Stimulated activated CD4-positive, alpha-beta T cell treated with anti-CD3 and anti-CD28 coated beads, Interleukin-4, amount 100 ng/mL, for 24 hours (primary cell): ENCODE data around the gene FOXE1.

Experiments used
- DNase-seq: peaks from one replicate; pipeline ENCODE4 v3.0.0-alpha.2; 2020

The FOXE1 gene

DNA sequence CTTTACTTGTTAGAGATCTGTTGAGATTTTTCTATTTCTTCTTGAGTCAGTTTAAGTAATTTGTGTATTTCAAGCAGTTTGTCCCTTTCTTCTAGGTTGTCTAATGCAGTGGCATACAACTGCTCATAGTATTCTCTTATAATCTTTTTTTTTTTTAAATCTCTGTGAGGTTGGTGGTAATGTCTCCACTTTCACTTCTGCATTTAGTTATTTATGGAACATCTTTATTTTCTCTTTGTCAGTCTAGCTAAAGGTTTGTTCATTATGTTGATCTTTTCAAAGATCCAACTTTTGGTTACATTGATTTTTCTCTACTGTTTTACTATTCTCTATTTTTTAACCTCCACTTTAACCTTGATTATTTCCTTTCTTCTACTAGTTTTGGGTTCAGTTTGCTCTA lies 13.8 kb downstream of the FOXE1 start:
- no peak for DNase-seq

DNA sequence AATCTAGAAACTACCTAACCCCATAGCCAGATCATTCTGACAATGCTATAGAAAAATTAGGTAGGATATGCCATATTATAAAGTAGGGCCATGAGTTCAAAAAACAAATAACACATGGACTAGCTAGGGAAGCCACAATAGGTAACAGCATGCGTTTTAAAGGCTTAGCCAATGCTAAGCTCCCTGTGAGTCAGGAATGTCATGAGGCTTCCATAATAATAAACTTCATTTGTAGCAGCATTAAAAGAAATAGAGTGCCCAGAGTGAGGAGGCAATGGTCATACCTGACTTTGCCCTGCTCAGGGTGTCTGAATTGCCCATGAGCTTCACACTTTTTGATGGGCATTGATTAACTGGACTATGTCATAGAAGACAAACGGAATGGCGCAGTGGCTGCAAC lies 15.8 kb downstream of the FOXE1 start:
- DNase-seq, result no peak

DNA sequence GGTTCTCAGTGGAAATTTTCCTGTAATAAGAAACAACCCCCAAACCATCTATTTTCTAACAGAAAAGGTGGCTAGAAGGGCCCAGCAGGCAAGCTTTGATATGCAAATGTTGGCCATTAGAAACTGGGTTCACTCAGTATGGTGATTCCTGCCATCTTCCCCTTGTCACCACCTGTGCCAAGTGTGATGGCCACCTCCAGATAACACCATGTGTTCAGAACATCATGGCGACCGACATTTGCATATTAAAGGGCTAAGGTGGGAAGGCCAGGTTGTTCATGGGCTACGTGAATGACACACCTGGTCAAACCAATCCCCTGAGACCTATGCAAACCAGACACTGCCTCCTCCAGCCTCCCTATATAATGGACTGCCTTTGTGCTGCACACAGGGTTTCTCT lies 20.4 kb downstream of the FOXE1 start:
- no peak for DNase-seq

- no peak for DNase-seq
These were observed 20.9 kb downstream of the FOXE1 start for GRCh38 chr9:97873882-97874281.

- DNase-seq, result no peak
These were observed 21.6 kb downstream of the FOXE1 start for GRCh38 chr9:97874624-97875023.

DNA sequence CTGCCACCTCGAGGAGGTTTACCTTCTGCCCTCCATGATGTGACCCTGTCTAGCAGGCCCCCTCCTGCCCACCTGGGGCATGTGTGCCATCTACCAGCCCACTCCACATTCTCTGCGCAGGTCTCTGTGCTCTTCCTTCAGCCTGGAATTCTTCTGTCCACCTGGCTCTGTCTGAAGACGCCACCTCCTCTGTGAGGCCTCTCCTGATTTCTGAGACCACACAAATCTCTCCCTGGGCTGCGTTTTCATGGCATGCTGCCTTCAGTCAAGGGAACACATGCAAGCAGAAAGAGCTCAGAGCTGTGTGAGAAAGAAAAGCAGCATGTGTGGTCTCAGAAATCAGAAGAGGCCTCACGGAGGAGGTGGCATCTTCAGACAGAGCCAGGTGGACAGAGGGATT lies 22.1 kb downstream of the FOXE1 start:
- no peak for DNase-seq

DNA sequence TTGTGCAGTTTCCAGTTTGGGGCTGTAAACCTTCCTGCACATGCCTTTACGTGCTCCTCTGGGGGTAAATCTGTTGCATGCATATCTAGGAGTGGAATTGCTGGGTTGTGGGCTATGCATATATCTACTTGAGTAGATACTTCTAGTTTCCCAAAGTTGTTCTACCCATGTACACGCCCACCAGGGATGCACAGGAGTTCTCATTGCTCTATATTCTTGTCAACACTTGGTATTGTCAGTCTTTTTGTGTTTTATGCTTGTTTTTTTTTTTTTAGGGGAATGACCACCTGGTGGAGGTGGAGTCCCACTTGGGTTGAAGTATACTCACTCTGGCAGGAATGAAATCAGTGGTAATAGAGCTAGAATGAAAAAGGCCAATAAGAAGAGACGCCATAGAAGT lies 23.0 kb downstream of the FOXE1 start:
- no peak for DNase-seq

- DNase-seq, result no peak
These were observed 27.3 kb downstream of the FOXE1 start for GRCh38 chr9:97880336-97880735.

GRCh38 chr9:97889941-97890887 lies 37.2 kb downstream of the FOXE1 start:
- peak; percentile 72 for DNase-seq

DNA sequence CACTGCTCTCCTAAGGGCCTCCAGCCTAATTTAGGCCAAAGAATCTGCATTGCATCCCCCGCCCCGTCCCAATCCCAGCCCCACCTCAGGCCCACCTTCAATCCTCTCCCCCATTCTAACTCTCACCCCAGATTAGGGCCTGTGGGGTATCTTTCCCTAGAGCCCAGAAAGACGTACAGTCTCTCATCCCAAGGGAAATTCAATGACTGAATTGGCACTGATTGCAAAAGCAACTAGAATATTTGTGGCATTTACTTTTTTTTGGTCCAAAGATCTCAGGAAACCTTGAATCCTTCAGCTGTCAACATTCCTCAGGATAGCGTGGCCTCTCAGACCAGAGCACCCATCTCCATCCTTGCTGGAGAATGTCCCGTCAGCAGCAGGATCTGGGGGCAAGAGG lies 38.7 kb downstream of the FOXE1 start:
- DNase-seq, result no peak

GRCh38 chr9:97892421-97892820 lies 39.4 kb downstream of the FOXE1 start:
- DNase-seq, result no peak

DNA sequence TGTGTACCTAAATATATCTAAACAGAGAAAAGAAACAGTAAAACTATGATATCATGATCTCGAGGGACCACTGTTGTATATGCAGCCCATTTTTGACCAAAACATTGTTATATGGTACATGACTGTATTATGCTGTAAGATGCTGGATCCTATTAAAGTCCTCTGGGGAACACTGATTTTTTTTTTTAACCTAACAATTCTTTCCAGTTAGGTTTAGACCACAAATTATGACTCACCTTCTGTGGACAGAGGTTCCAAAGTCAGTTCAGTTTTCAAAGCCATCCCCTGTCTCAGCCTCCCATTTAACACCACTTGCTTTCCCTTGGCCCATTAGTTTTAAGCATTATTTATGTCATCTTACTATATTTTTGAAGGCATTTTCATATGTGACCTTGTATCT lies 42.2 kb downstream of the FOXE1 start:
- DNase-seq, result no peak

GRCh38 chr9:97895695-97896332 lies 42.8 kb downstream of the FOXE1 start:
- DNase-seq, result no peak

- no peak for DNase-seq
These were observed 47.2 kb downstream of the FOXE1 start for GRCh38 chr9:97900103-97900737.

DNA sequence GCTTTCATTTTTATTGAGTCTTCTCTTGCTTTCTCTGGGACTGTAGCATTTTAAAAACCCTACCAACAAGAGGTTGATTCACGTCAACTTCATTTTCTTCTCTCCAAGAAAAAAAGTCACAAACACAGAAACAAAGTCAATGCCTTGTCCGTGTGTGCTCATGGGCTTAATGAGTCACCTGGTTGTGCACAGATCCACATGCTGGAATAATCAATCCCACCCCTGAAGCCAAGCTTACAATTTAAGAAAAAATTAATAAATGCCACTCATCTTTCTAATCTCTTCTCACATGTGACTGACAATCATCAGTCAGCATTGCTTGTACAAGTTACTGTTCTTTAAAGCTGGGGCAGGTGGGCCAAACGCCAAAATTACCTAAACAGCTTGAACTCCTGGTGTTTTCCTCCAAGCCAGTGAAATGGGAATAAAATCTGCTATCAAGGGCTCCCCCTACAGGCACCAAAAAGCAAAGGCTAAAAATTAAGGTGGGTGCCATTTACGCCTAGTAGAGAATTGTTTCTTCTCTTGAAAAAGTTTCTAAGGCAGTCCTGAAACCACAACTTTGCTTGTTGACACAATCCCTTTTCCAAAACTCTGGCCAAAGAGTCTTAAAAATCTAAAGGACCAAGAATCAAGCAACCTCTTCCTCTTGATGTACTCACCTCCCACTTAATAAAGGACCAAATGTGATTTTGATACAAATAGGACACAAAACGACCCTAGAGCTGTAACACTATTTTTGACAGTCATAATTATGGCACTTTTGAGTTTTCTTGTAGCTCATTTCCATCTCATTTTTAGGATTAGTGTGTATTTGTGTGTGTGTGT lies 47.9 kb downstream of the FOXE1 start:
- peak; percentile 25 for DNase-seq

- no peak for DNase-seq
These were observed 50.2 kb downstream of the FOXE1 start for GRCh38 chr9:97903177-97903576.

DNA sequence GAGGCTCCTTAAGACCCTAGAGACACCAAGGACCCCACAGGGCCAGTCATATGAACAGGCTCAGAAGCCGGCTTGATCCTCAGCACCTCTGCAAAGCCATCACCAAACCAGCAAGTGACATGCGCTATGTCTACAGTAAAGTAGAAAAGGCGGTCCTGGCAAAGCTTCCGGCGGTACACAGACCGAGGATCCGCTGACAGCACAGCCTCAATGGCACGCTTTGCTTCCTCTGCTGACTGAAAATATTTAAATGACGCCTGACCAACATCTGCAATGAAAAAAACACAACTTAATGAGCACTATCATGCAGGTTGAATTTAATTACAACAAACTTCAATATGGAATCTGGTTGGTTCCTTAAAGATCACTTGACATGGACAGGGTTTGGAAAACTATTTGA lies 51.7 kb downstream of the FOXE1 start:
- peak; percentile 45 for DNase-seq

- DNase-seq, result peak; percentile 44
These were observed 52.2 kb downstream of the FOXE1 start for GRCh38 chr9:97905228-97905627.
